A549 (cell line): ENCODE results near the gene PLLP. TPM values are rescaled to one million over a fixed set of nuclear protein-coding genes. Genes with fewer than 3 reads are reported as not detected.
A peak's percentile ranks its signal among the peaks of the same experiment; 100 is the strongest.

Experiments used
- ATAC-seq, 2 experiments: fragments of 200-7000 bp in 1 of 2; fragments of >200 bp in 1 of 2; cut with Nextera tagmentation in 1 of 2; cut with Tn5 transposase in 1 of 2; 3 replicates each; pipeline versions ENCODE4 v1.8.0 to v1.9.1; 2018 to 2020; ENCODE audit warnings: mild to moderate bottlenecking in 1 of 2, moderate library complexity in 1 of 2
- CTCF ChIA-PET: fragments of 300-600 bp; sonication (Branson Sonifier 250); formaldehyde crosslinking; extraction: SDS; loops from one replicate; lab custom pipeline; 2021; ENCODE audit warnings: antibody characterized with exemption, inconsistent platforms; lab: Yijun Ruan, JAX
- POLR2A ChIA-PET: fragments of 350-600 bp; formaldehyde crosslinking; extraction: SDS; loops from one replicate; lab custom pipeline; 2021; ENCODE audit warnings: antibody characterized with exemption, inconsistent platforms; lab: Yijun Ruan, JAX
- DNase-seq, 2 experiments: peaks; one replicate each; pipeline versions ENCODE4 v3.0.0 to v3.0.0-alpha.2; 2011 to 2016; ENCODE audit warnings: low read depth in 1 of 2, low spot score in 1 of 2
- FAIRE-seq: peaks from 2 replicates; lab custom pipeline; 2011; peaks lifted over from hg19 to GRCh38; lab: Jason Lieb, UNC
- H3K27ac ChIP-seq, 2 experiments: fragments of >200 bp; sonication (Bioruptor Twin); formaldehyde crosslinking; 3 replicates each; pipeline ENCODE4 v1.5.1; 2016 to 2017
- H3K4me1 ChIP-seq: fragments of >200 bp; sonication (Bioruptor Twin); formaldehyde crosslinking; 3 replicates; pipeline ENCODE4 v1.6.1; 2016
- H3K4me2 ChIP-seq: fragments of >200 bp; sonication (Bioruptor Twin); formaldehyde crosslinking; 3 replicates; pipeline ENCODE4 v1.6.1; 2016
- H3K4me3 ChIP-seq: fragments of >200 bp; sonication (Bioruptor Twin); formaldehyde crosslinking; 3 replicates; pipeline ENCODE4 v1.5.1; 2016
- H3K9me3 ChIP-seq: fragments of >200 bp; sonication (Bioruptor Twin); formaldehyde crosslinking; 3 replicates; pipeline ENCODE4 v1.6.1; 2016
- CHD2 ChIP-seq: fragments of 150-350 bp; IDR thresholded peaks from 2 replicates; pipeline ENCODE4 v1.6.1; 2014; ENCODE audit warnings: low read length; ENCODE audit not compliant: partially characterized antibody
- CHD4 ChIP-seq: fragments of 200-600 bp; sonication (generic); IDR thresholded peaks from 2 replicates; pipeline ENCODE4 v1.6.1; 2016; ENCODE audit warnings: antibody characterized with exemption, mild to moderate bottlenecking, borderline replicate concordance
- ESRRA ChIP-seq: fragments of 150-350 bp; IDR thresholded peaks from 2 replicates; pipeline ENCODE4 v1.6.1; 2014; ENCODE audit warnings: mild to moderate bottlenecking, low read length, borderline replicate concordance
- GATA3 ChIP-seq: IDR thresholded peaks from 2 replicates; pipeline ENCODE4 v1.6.1; 2012; ENCODE audit warnings: borderline replicate concordance
- HEYL ChIP-seq: fragments of 250-450 bp; sonication (Bioruptor Pico); IDR thresholded peaks from 2 replicates; pipeline ENCODE4 v1.8.0; 2021; ENCODE audit warnings: mild to moderate bottlenecking, moderate library complexity
- HOXB13 ChIP-seq: fragments of 250-450 bp; sonication (Bioruptor Pico); IDR thresholded peaks from 2 replicates; pipeline ENCODE4 v1.5.0; 2020; ENCODE audit warnings: low read depth, mild to moderate bottlenecking, moderate library complexity
- JUNB ChIP-seq: fragments of >200 bp; sonication (Bioruptor Twin); formaldehyde crosslinking; IDR thresholded peaks from 2 replicates; pipeline ENCODE4 v1.6.1; 2016
- KDM1A ChIP-seq: fragments of 200-600 bp; sonication (generic); IDR thresholded peaks from 2 replicates; pipeline ENCODE4 v1.6.1; 2016; ENCODE audit warnings: low read depth, mild to moderate bottlenecking
- KDM5A ChIP-seq: fragments of 200-600 bp; sonication (generic); IDR thresholded peaks from 2 replicates; pipeline ENCODE4 v1.6.1; 2016; ENCODE audit warnings: antibody characterized with exemption, mild to moderate bottlenecking
- MAZ ChIP-seq: fragments of 150-350 bp; IDR thresholded peaks from 2 replicates; pipeline ENCODE4 v1.6.1; 2014; ENCODE audit warnings: antibody characterized with exemption, low read depth, low read length, borderline replicate concordance
- NFE2L2 ChIP-seq: fragments of 150-350 bp; conservative IDR thresholded peaks from 2 replicates; pipeline ENCODE4 v1.6.1; 2014; ENCODE audit warnings: low read length
- NPAS2 ChIP-seq: fragments of 250-450 bp; sonication (Bioruptor Pico); IDR thresholded peaks from 2 replicates; pipeline ENCODE4 v1.8.0; 2022; ENCODE audit warnings: mild to moderate bottlenecking, moderate library complexity, borderline replicate concordance
- NR3C1 ChIP-seq: fragments of >200 bp; sonication (Bioruptor Twin); formaldehyde crosslinking; IDR thresholded peaks from 3 replicates; pipeline ENCODE4 v1.6.1; 2017
- POLR2AphosphoS2 ChIP-seq: conservative IDR thresholded peaks from 2 replicates; pipeline ENCODE4 v1.6.1; 2012; ENCODE audit warnings: low read length, improper control_type of control experiment, inconsistent platforms
- RCOR1 ChIP-seq: fragments of 150-350 bp; IDR thresholded peaks from 2 replicates; pipeline ENCODE4 v1.6.1; 2014; ENCODE audit warnings: antibody characterized with exemption, low read length, low read depth
- SREBF2 ChIP-seq: fragments of 450-650 bp; IDR thresholded peaks from 2 replicates; pipeline ENCODE4 v1.6.1; 2014; ENCODE audit warnings: mild to moderate bottlenecking, moderate library complexity
- TFCP2L1 ChIP-seq: fragments of 250-450 bp; sonication (Bioruptor Pico); IDR thresholded peaks from 2 replicates; pipeline ENCODE4 v1.5.0; 2021; ENCODE audit warnings: mild to moderate bottlenecking
- TP53 ChIP-seq: fragments of 250-450 bp; sonication (Bioruptor Pico); IDR thresholded peaks from 2 replicates; pipeline ENCODE4 v1.5.0; 2021; ENCODE audit warnings: mild to moderate bottlenecking, moderate library complexity
- USF2 ChIP-seq: fragments of 450-650 bp; IDR thresholded peaks from 2 replicates; pipeline ENCODE4 v1.6.1; 2014; ENCODE audit warnings: antibody characterized with exemption
- ZC3H11A ChIP-seq: fragments of 450-650 bp; IDR thresholded peaks from 2 replicates; pipeline ENCODE4 v1.6.1; 2014; ENCODE audit warnings: antibody characterized with exemption, mild to moderate bottlenecking
- ZFP36 ChIP-seq: fragments of 450-650 bp; IDR thresholded peaks from 2 replicates; pipeline ENCODE4 v1.6.1; 2014; ENCODE audit warnings: borderline replicate concordance; ENCODE audit not compliant: partially characterized antibody
- WGBS: methylation state at CpG from one replicate; pipeline ENCODE4 v1.1.6; 2017; ENCODE audit errors: missing lambda C conversion rate; 5-methylcytosine and 5-hydroxymethylcytosine counted together
- polyA plus RNA-seq, 4 experiments: library from polyadenylated mRNA; depleted of rRNA in 3 of 4; stranded (reverse); fragments of >200 nt; fragmentation: RNase III in 1 of 4; extraction: RNeasy Plus Mini Kit Qiagen cat#74134 plus additional on column Dnase treatment in 1 of 4; gene quantifications; 2 replicates in 3 of 4; 3 replicates in 1 of 4; pipeline ENCODE4 v1.2.3, GENCODE V29; 2011 to 2017
- TF ChIP-seq, protein P1 (sequence below): fragments of >200 bp; sonication (Bioruptor Twin); formaldehyde crosslinking; IDR thresholded peaks from 3 replicates; pipeline ENCODE4 v1.5.1; 2016
- TF ChIP-seq, protein P2 (sequence below): fragments of >200 bp; sonication (Bioruptor Twin); formaldehyde crosslinking; IDR thresholded peaks from 2 replicates; pipeline ENCODE4 v1.6.1; 2016

The PLLP gene
- polyA plus RNA-seq, 2 of the 4 experiments (the other 2 are of a cell fraction): 1.8 to 3.3 TPM

DNA sequence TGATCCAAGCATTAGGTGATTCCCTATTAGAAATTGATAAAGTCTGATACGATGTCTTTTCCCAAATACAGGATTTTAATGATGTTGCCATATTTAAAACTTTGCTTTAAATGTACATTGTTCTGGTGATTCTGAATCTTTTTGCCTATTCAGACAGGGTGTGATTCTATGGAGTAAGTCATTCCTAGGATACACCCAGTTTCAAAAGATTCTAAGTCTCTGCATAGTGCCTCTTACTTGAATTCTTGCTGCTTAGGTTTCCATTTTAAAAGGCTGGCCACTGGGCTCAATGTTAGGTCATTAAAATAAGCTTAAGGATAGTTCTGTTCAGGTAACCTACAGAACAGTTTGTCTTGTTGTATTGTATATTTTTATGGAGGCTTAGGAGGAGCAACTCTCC lies 61.4 kb downstream of the PLLP start:
- Histone ChIP-seq H3K4me3 (no peak overlapping the region), H3K9me3 (peaks cover 23% of the 10 kb centered on the region), H3K4me2 (no peak overlapping the region), H3K27ac (no peak overlapping the region)
- ChIA-PET POLR2A (no interaction called here), CTCF (interaction anchor here (0.9 to 2.1 kb wide), 5 partner anchors 10 to 139 kb away, joined by 3 to 7 read pairs (median 3); no protein-coding TSS in a partner anchor)
- FAIRE-seq: peak; percentile 7
- ATAC-seq: no peak
- DNase-seq: no peak
- TF ChIP-seq ZC3H11A (no peak), HOXB13 (CRISPR knock-in tag) (no peak), RCOR1 (no peak), POLR2AphosphoS2 (no peak), ZFP36 (no peak), ESRRA (no peak), JUNB (no peak), CHD4 (no peak), HEYL (CRISPR knock-in tag) (no peak), NFE2L2 (no peak), SREBF2 (no peak), TFCP2L1 (CRISPR knock-in tag) (no peak), GATA3 (no peak)
- TF ChIP-seq, protein P1, sequence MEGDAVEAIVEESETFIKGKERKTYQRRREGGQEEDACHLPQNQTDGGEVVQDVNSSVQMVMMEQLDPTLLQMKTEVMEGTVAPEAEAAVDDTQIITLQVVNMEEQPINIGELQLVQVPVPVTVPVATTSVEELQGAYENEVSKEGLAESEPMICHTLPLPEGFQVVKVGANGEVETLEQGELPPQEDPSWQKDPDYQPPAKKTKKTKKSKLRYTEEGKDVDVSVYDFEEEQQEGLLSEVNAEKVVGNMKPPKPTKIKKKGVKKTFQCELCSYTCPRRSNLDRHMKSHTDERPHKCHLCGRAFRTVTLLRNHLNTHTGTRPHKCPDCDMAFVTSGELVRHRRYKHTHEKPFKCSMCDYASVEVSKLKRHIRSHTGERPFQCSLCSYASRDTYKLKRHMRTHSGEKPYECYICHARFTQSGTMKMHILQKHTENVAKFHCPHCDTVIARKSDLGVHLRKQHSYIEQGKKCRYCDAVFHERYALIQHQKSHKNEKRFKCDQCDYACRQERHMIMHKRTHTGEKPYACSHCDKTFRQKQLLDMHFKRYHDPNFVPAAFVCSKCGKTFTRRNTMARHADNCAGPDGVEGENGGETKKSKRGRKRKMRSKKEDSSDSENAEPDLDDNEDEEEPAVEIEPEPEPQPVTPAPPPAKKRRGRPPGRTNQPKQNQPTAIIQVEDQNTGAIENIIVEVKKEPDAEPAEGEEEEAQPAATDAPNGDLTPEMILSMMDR: no peak
- TF ChIP-seq, protein P2, sequence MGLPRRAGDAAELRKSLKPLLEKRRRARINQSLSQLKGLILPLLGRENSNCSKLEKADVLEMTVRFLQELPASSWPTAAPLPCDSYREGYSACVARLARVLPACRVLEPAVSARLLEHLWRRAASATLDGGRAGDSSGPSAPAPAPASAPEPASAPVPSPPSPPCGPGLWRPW: no peak
- TF ChIP-seq, all 56 proteins: peak for 0
- 93% methylated on average over 1 of the region's 1 CpG for WGBS
- H3K4me1 ChIP-seq: no peaks in the 10 kb centered on the region

GRCh38 chr16:57216968-57217367 lies 67.5 kb downstream of the PLLP start:
- FAIRE-seq (no peak), ATAC-seq (no peak)
- H3K27ac ChIP-seq: no peak overlapping the region
- WGBS: 94% methylated on average over 2 of the region's 2 CpGs
- no peak for TF ChIP-seq NPAS2
- TF ChIP-seq KDM1A: no peak
- no peak for TF ChIP-seq TP53
- TF ChIP-seq, all 56 proteins: peak for 0
- CTCF ChIA-PET: interaction anchor here (0.7 to 1.4 kb wide), 3 partner anchors 8 to 30 kb away, joined by 3 read pairs; partner anchors contain the start of gene RSPRY1
- POLR2A ChIA-PET: no interaction called here
- Histone ChIP-seq H3K9me3 (peaks cover 63% of the 10 kb centered on the region), H3K4me2 (no peak overlapping the region), H3K4me3 (no peak overlapping the region), H3K4me1 (no peaks in the 10 kb centered on the region)
- no peak for DNase-seq

DNA sequence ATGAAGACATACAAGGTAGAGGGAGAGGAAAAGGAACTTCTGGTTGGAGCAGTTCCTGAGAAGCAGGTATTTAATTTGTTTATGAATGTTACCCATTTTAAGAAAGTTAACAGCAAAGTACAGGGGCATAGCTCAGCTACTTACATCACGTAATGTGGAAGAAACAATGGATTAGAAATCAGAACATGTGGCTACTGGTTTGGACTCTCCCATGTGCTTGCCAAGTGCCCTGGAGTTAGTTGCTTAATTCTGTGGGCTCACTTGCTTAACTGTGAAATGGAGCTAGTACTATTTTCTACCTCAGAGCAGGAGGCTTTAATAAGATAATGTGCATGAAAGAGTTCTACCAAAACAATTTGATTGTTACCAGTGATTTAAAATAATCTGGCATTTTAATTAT lies 71.0 kb downstream of the PLLP start:
- DNase-seq (no peak), ATAC-seq (no peak), FAIRE-seq (no peak)
- Histone ChIP-seq H3K4me1 (no peaks in the 10 kb centered on the region), H3K4me3 (no peak overlapping the region), H3K27ac (no peak overlapping the region)
- 89% methylated on average over 1 of the region's 1 CpG for WGBS
- TF ChIP-seq CHD2 (no peak), MAZ (no peak), KDM5A (no peak), NR3C1 (no peak), USF2 (no peak)
- TF ChIP-seq, all 56 proteins: peak for 0
- ChIA-PET CTCF (interaction anchor here (1.1 kb wide), 1 partner anchor 9 kb away, joined by 3 read pairs; no protein-coding TSS in a partner anchor), POLR2A (no interaction called here)
- Histone ChIP-seq H3K4me2 (no peak overlapping the region), H3K9me3 (peaks cover 44% of the 10 kb centered on the region)
